ENCODE results near the gene DMAC1.

DNA sequence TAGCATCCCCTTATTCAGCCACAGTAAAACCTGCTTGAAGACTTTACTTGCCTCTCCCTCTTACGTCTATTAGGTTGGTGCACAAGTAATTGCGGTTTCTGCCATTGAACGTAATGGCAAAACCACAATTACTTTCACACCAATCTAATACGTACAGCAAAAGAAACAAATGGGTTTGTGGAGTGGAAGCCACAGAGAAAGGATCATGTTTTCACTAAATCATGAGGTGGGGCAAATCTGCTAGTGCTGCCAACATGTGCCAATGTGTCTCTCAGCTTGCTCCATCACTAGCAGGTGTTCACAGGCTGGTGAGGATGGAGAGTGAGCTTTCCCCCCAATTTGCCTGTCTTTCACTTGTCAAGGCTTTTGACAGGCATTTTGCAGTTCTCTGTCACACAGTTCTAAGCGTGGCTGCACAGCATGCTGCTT is 15.9 kb downstream of the DMAC1 start:
- no peak for TF ChIP-seq EZH2 (IDR thresholded peaks at IDR 0.05; ENCODE audit: insufficient read depth, poor library complexity, severe bottlenecking)
- no peak for TF ChIP-seq EZH2phosphoT487 (IDR thresholded peaks at IDR 0.05; ENCODE audit: insufficient read depth, low read depth)

All from GM23248 (cell line).